ENCODE data around the gene PTGES3. TPM values are rescaled to one million over a fixed set of nuclear protein-coding genes. Genes with fewer than 3 reads are reported as not detected.

The PTGES3 gene
- total RNA-seq, 3 donors from 2014 or later (not counting 1 experiment from before 2014, with no cell fraction given), result 79.2 to 93.8 (median 93.4) TPM

- no peaks in the 10 kb centered on the region for H3K4me1 ChIP-seq (ENCODE audit: control insufficient read depth, insufficient read depth, low read length)
- intact Hi-C loops (cut with micrococcal nuclease), result no loop called here
- Mint-ChIP-seq H3K4me1 (peaks cover 26 to 39% of the 10 kb centered on the region in 2 donors), H3K27ac (peak overlapping the region; percentile 41), H3K27me3 (ENCODE audit: low read depth in 2 of 2) (no peaks in the 10 kb centered on the region), H3K4me3 (no peak overlapping the region), H3K9me3 (no peaks in the 10 kb centered on the region), H3K36me3 (peaks cover 32% of the 10 kb centered on the region)
- H3K27me3 ChIP-seq (ENCODE audit: control insufficient read depth, insufficient read depth, low read length), result no peaks in the 10 kb centered on the region
- no peak for DNase-seq
- H3K9me3 ChIP-seq (ENCODE audit: control insufficient read depth, insufficient read depth, low read length), result no peaks in the 10 kb centered on the region
- H3K36me3 ChIP-seq (ENCODE audit: control insufficient read depth, insufficient read depth, low read length), result peaks cover 76% of the 10 kb centered on the region
- H3K27ac ChIP-seq (ENCODE audit: low read length), result no peak overlapping the region
- no peak for ATAC-seq
- TF ChIP-seq CTCF (IDR thresholded peaks at IDR 0.05), result no peak
- no peak overlapping the region for H3K4me3 ChIP-seq (ENCODE audit: low read length)
Measured at GRCh38 chr12:56616925-56617324, 71.2 kb downstream of the PTGES3 start.

- ATAC-seq, result no peak
- Histone ChIP-seq H3K4me1 (ENCODE audit: control insufficient read depth, insufficient read depth, low read length) (no peaks in the 10 kb centered on the region), H3K9me3 (ENCODE audit: control insufficient read depth, insufficient read depth, low read length) (no peaks in the 10 kb centered on the region), H3K36me3 (ENCODE audit: control insufficient read depth, insufficient read depth, low read length) (peaks cover 83% of the 10 kb centered on the region), H3K27ac (ENCODE audit: low read length) (no peak overlapping the region), H3K4me3 (ENCODE audit: low read length) (no peak overlapping the region), H3K27me3 (ENCODE audit: control insufficient read depth, insufficient read depth, low read length) (no peaks in the 10 kb centered on the region)
- 97% methylated on average over 3 of the region's 3 CpGs for WGBS (ENCODE audit: insufficient coverage)
- no peak overlapping the region for H3K27ac Mint-ChIP-seq
- intact Hi-C loops (cut with micrococcal nuclease), result no loop called here
- no peaks in the 10 kb centered on the region for H3K27me3 Mint-ChIP-seq (ENCODE audit: low read depth in 2 of 2)
- no peak for TF ChIP-seq CTCF (IDR thresholded peaks at IDR 0.05)
- no peaks in the 10 kb centered on the region for H3K9me3 Mint-ChIP-seq
- peaks cover 24 to 40% of the 10 kb centered on the region in 2 donors for H3K4me1 Mint-ChIP-seq
- peaks cover 39% of the 10 kb centered on the region for H3K36me3 Mint-ChIP-seq
- DNase-seq, result no peak
- no peak overlapping the region for H3K4me3 Mint-ChIP-seq
Measured at GRCh38 chr12:56616244-56616643, 71.8 kb downstream of the PTGES3 start.

- Histone ChIP-seq H3K36me3 (ENCODE audit: control insufficient read depth, insufficient read depth, low read length) (peaks cover 85% of the 10 kb centered on the region), H3K4me3 (ENCODE audit: low read length) (no peak overlapping the region), H3K27me3 (ENCODE audit: control insufficient read depth, insufficient read depth, low read length) (no peaks in the 10 kb centered on the region), H3K9me3 (ENCODE audit: control insufficient read depth, insufficient read depth, low read length) (no peaks in the 10 kb centered on the region), H3K4me1 (ENCODE audit: control insufficient read depth, insufficient read depth, low read length) (no peaks in the 10 kb centered on the region), H3K27ac (ENCODE audit: low read length) (no peak overlapping the region)
- DNase-seq, result no peak
- 92% methylated on average over 8 of the region's 8 CpGs for WGBS (ENCODE audit: insufficient coverage)
- Mint-ChIP-seq H3K36me3 (peaks cover 49% of the 10 kb centered on the region), H3K27ac (no peak overlapping the region), H3K4me1 (peaks cover 18 to 43% of the 10 kb centered on the region in 2 donors), H3K27me3 (ENCODE audit: low read depth in 2 of 2) (no peaks in the 10 kb centered on the region), H3K9me3 (no peaks in the 10 kb centered on the region), H3K4me3 (no peak overlapping the region)
- intact Hi-C loops (cut with micrococcal nuclease), result no loop called here
- no peak for ATAC-seq
- TF ChIP-seq CTCF (IDR thresholded peaks at IDR 0.05), result no peak
Measured at GRCh38 chr12:56614627-56615026, 73.5 kb downstream of the PTGES3 start.

Other genes starting within 250 kb of the PTGES3 start
- gene TIMELESS, start 238.9 kb downstream of the PTGES3 start, total RNA-seq, result 10 to 100 TPM; 11.1 to 12.3 (median 11.7) TPM
- not detected for gene MIP, start 233.6 kb downstream of the PTGES3 start, total RNA-seq
- 1 to 10 TPM; 5.6 to 6.2 (median 5.6) TPM for gene SPRYD4, start 219.7 kb downstream of the PTGES3 start, total RNA-seq
- 1 to 10 TPM; 1.2 to 1.6 (median 1.6) TPM for gene GLS2, start 200.1 kb downstream of the PTGES3 start, total RNA-seq
- 10 to 100 TPM; 10.8 to 16.5 (median 15.6) TPM for gene RBMS2, start 166.5 kb downstream of the PTGES3 start, total RNA-seq
- gene BAZ2A, start 58.0 kb downstream of the PTGES3 start, total RNA-seq, result 100 to 1,000 TPM; 320 to 354 (median 325) TPM
- 100 to 1,000 TPM; 335 to 378 (median 342) TPM for gene ATP5F1B, start 42.3 kb downstream of the PTGES3 start, total RNA-seq
- gene NACA, start 37.0 kb upstream of the PTGES3 start, total RNA-seq, result 100 to 1,000 TPM; 644 to 785 (median 695) TPM
- 10 to 100 TPM; 10.1 to 11.9 (median 10.4) TPM for gene PRIM1, start 64.0 kb upstream of the PTGES3 start, total RNA-seq
- 1 to 10 TPM in 1 of 3 donors, under 1 TPM in 1, not detected in 1; 0.16 to 1.4 TPM for gene HSD17B6, start 75.0 kb upstream of the PTGES3 start, total RNA-seq
- under 1 TPM in 1 of 3 donors, not detected in 2; 0.20 TPM for gene SDR9C7, start 246.1 kb upstream of the PTGES3 start, total RNA-seq

Data from natural killer cell (primary cell).